ENCODE data around the gene VPS37D. TPM values are rescaled to one million over a fixed set of nuclear protein-coding genes. Genes with fewer than 3 reads are reported as not detected.
"Not testable (repeated sequence)": the region's sequence is repeated elsewhere in the genome, so short reads cannot be mapped to it uniquely, and the experiment has no call there.

Gene VPS37D
- total and polyA plus RNA-seq, 2 donors (not counting 1 experiment from before 2014, with no cell fraction given), result 0.10 to 0.71 TPM

- no peaks in the 10 kb centered on the region for H3K36me3 ChIP-seq (replicated peaks in 1 of 2; ENCODE audit: control extremely low read depth in 1 of 2, control insufficient read depth in 1 of 2, extremely low read depth in 1 of 2, insufficient read depth in 2 of 2, low read length in 1 of 2)
- no peak overlapping the region for H3K4me3 ChIP-seq (ENCODE audit: control extremely low read depth in 1 of 5, extremely low read depth in 1 of 5, insufficient read depth in 1 of 5, low read depth in 2 of 5, low read length in 4 of 5)
- no peak overlapping the region for H3K9ac ChIP-seq (ENCODE audit: low read length)
- intact Hi-C loops (cut with micrococcal nuclease), result no loop called here
- peaks cover 0 to 36% (median 14%) of the 10 kb centered on the region in 4 experiments for H3K27me3 ChIP-seq (replicated peaks in 1 of 4; ENCODE audit: control extremely low read depth in 1 of 4, control insufficient read depth in 3 of 4, insufficient read depth in 4 of 4, low read length in 3 of 4)
- DNase-seq, result no peak
- H3K27ac ChIP-seq (ENCODE audit: low read length in 2 of 2), result no peak overlapping the region
- peaks cover 4% of the 10 kb centered on the region for H3K4me1 Mint-ChIP-seq
- ChIA-PET POLR2A (no interaction called here), CTCF (no interaction called here)
- no peak overlapping the region for H3K4me3 Mint-ChIP-seq
- peaks cover 6 to 11% of the 10 kb centered on the region in 2 donors for H3K4me1 ChIP-seq (ENCODE audit: control insufficient read depth in 2 of 2, insufficient read depth in 2 of 2, low read length in 2 of 2)
- H3K4me2 ChIP-seq (replicated peaks; ENCODE audit: low read depth, low read length, poor library complexity, severe bottlenecking), result no peak overlapping the region
- no peak for ATAC-seq (ENCODE audit: low read depth)
- WGBS (ENCODE audit: insufficient coverage), result no CpG with 5 or more reads among the region's 1 CpG
- H3K27me3 Mint-ChIP-seq, result peaks cover 29% of the 10 kb centered on the region
- H3K79me2 ChIP-seq (ENCODE audit: control insufficient read depth, insufficient read depth, low read length), result no peaks in the 10 kb centered on the region
- no peak overlapping the region for H3K27ac Mint-ChIP-seq
- peaks cover 6% of the 10 kb centered on the region for H4K20me1 ChIP-seq (ENCODE audit: control insufficient read depth, insufficient read depth, low read length, poor library complexity, severe bottlenecking)
- no peak for TF ChIP-seq EZH2 (IDR thresholded peaks at IDR 0.05; ENCODE audit: borderline replicate concordance, insufficient read depth, low read depth, low read length, poor library complexity, severe bottlenecking)
- TF ChIP-seq, protein P1, sequence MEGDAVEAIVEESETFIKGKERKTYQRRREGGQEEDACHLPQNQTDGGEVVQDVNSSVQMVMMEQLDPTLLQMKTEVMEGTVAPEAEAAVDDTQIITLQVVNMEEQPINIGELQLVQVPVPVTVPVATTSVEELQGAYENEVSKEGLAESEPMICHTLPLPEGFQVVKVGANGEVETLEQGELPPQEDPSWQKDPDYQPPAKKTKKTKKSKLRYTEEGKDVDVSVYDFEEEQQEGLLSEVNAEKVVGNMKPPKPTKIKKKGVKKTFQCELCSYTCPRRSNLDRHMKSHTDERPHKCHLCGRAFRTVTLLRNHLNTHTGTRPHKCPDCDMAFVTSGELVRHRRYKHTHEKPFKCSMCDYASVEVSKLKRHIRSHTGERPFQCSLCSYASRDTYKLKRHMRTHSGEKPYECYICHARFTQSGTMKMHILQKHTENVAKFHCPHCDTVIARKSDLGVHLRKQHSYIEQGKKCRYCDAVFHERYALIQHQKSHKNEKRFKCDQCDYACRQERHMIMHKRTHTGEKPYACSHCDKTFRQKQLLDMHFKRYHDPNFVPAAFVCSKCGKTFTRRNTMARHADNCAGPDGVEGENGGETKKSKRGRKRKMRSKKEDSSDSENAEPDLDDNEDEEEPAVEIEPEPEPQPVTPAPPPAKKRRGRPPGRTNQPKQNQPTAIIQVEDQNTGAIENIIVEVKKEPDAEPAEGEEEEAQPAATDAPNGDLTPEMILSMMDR (IDR thresholded peaks at IDR 0.05), result no peak
- no peaks in the 10 kb centered on the region for H3K9me3 ChIP-seq (ENCODE audit: control extremely low read depth in 1 of 3, control insufficient read depth in 2 of 3, insufficient read depth in 1 of 3, low read length in 2 of 3)
- H2AFZ ChIP-seq (ENCODE audit: insufficient read depth, low read depth, low read length, poor library complexity, severe bottlenecking), result no peak overlapping the region
- H3K9me3 Mint-ChIP-seq (ENCODE audit: insufficient read depth), result no peaks in the 10 kb centered on the region
Measured at GRCh38 chr7:73712773-73713172, 45.1 kb downstream of the VPS37D start.

- H3K9me3 ChIP-seq (ENCODE audit: control extremely low read depth in 1 of 3, control insufficient read depth in 2 of 3, insufficient read depth in 1 of 3, low read length in 2 of 3); H3K79me2 ChIP-seq (ENCODE audit: control insufficient read depth, insufficient read depth, low read length); H3K27ac Mint-ChIP-seq; POLR2A ChIA-PET; H3K9me3 Mint-ChIP-seq (ENCODE audit: insufficient read depth); H3K36me3 ChIP-seq (replicated peaks in 1 of 2; ENCODE audit: control extremely low read depth in 1 of 2, control insufficient read depth in 1 of 2, extremely low read depth in 1 of 2, insufficient read depth in 2 of 2, low read length in 1 of 2); ATAC-seq (ENCODE audit: low read depth); H3K4me3 Mint-ChIP-seq; H3K4me1 Mint-ChIP-seq; CTCF ChIA-PET; DNase-seq; H3K4me3 ChIP-seq (ENCODE audit: control extremely low read depth in 1 of 5, extremely low read depth in 1 of 5, insufficient read depth in 1 of 5, low read depth in 2 of 5, low read length in 4 of 5); H3K9ac ChIP-seq (ENCODE audit: low read length); intact Hi-C loops (cut with micrococcal nuclease); H4K20me1 ChIP-seq (ENCODE audit: control insufficient read depth, insufficient read depth, low read length, poor library complexity, severe bottlenecking); H3K4me2 ChIP-seq (replicated peaks; ENCODE audit: low read depth, low read length, poor library complexity, severe bottlenecking); H3K27ac ChIP-seq (ENCODE audit: low read length in 2 of 2); H2AFZ ChIP-seq (ENCODE audit: insufficient read depth, low read depth, low read length, poor library complexity, severe bottlenecking): not testable (repeated sequence)
- WGBS (ENCODE audit: insufficient coverage), result 84% methylated on average over 2 of the region's 6 CpGs
- peaks cover 34% of the 10 kb centered on the region for H3K27me3 Mint-ChIP-seq
- peaks cover 11 to 17% of the 10 kb centered on the region in 2 donors for H3K4me1 ChIP-seq (ENCODE audit: control insufficient read depth in 2 of 2, insufficient read depth in 2 of 2, low read length in 2 of 2)
- peaks cover 0 to 42% (median 19%) of the 10 kb centered on the region in 4 experiments for H3K27me3 ChIP-seq (replicated peaks in 1 of 4; ENCODE audit: control extremely low read depth in 1 of 4, control insufficient read depth in 3 of 4, insufficient read depth in 4 of 4, low read length in 3 of 4)
Measured at GRCh38 chr7:73713319-73713718, 45.7 kb downstream of the VPS37D start.
